Stimulated activated CD4-positive, alpha-beta T cell treated with anti-CD3 and anti-CD28 coated beads, Interleukin-15, amount 100 ng/mL, for 24 hours (primary cell): ENCODE measurements around the gene CDH4.
"Not testable (repeated sequence)": the region's sequence is repeated elsewhere in the genome, so short reads cannot be mapped to it uniquely, and the experiment has no call there.

Experiments
- DNase-seq: peaks from one replicate; pipeline ENCODE4 v3.0.0-alpha.2; 2020

CDH4 gene

GRCh38 chr20:61464307-61465303 is 212.5 kb downstream of the CDH4 start:
- no peak for DNase-seq

GRCh38 chr20:61475729-61476128 is 223.7 kb downstream of the CDH4 start:
- DNase-seq = no peak

GRCh38 chr20:61476956-61477355 is 224.9 kb downstream of the CDH4 start:
- DNase-seq = no peak

- DNase-seq = no peak
Observed at GRCh38 chr20:61477451-61477861, 225.4 kb downstream of the CDH4 start.

- no peak for DNase-seq
Observed at GRCh38 chr20:61478094-61478493, 226.0 kb downstream of the CDH4 start.

GRCh38 chr20:61478611-61479305 is 226.7 kb downstream of the CDH4 start:
- DNase-seq = no peak

- not testable (repeated sequence) for DNase-seq
Observed at GRCh38 chr20:61479433-61479832, 227.4 kb downstream of the CDH4 start.

- no peak for DNase-seq
Observed at GRCh38 chr20:61480158-61480825, 228.2 kb downstream of the CDH4 start.

- DNase-seq = peak; percentile 5
Observed at GRCh38 chr20:61482056-61482887, 230.2 kb downstream of the CDH4 start.

GRCh38 chr20:61482901-61483300 is 230.8 kb downstream of the CDH4 start:
- no peak for DNase-seq

GRCh38 chr20:61483336-61484067 is 231.4 kb downstream of the CDH4 start:
- DNase-seq = no peak

GRCh38 chr20:61486198-61486597 is 234.1 kb downstream of the CDH4 start:
- no peak for DNase-seq

- DNase-seq = no peak
Observed at GRCh38 chr20:61487346-61487996, 235.4 kb downstream of the CDH4 start.

- no peak for DNase-seq
Observed at GRCh38 chr20:61487997-61488371, 235.9 kb downstream of the CDH4 start.

GRCh38 chr20:61490721-61491120 is 238.7 kb downstream of the CDH4 start:
- no peak for DNase-seq

- DNase-seq = no peak
Observed at GRCh38 chr20:61492065-61492464, 240.0 kb downstream of the CDH4 start.

- DNase-seq = no peak
Observed at GRCh38 chr20:61493798-61494305, 241.8 kb downstream of the CDH4 start.

GRCh38 chr20:61494763-61495575 is 242.9 kb downstream of the CDH4 start:
- DNase-seq = no peak

- DNase-seq = no peak
Observed at GRCh38 chr20:61497029-61497627, 245.1 kb downstream of the CDH4 start.
